Keratinocyte (primary cell): ENCODE results near the gene CNOT6. TPM values are rescaled to one million over a fixed set of nuclear protein-coding genes. Genes with fewer than 3 reads are reported as not detected.

Experiments
- DNase-seq: peaks from one replicate; pipeline ENCODE4 v3.0.0-alpha.2; 2011; ENCODE audit warnings: low read depth, missing footprints, low spot score
- FAIRE-seq: peaks from 2 replicates; lab custom pipeline; 2011; peaks lifted over from hg19 to GRCh38; lab: Jason Lieb, UNC
- H2AFZ ChIP-seq: 2 replicates; pipeline ENCODE4 v1.6.0; 2012; ENCODE audit warnings: low read length, control low read depth, inconsistent platforms; ENCODE audit not compliant: control insufficient read depth
- H3K27ac ChIP-seq: 2 replicates; pipeline ENCODE4 v1.5.1; 2011; ENCODE audit warnings: low read length; ENCODE audit not compliant: control insufficient read depth, insufficient read depth
- H3K27me3 ChIP-seq: 3 replicates; pipeline ENCODE4 v1.6.0; 2011; ENCODE audit warnings: low read length; ENCODE audit not compliant: control insufficient read depth, insufficient read depth; ENCODE audit errors: extremely low read depth
- H3K36me3 ChIP-seq, 2 experiments: 2 replicates in 1 of 2; 3 replicates in 1 of 2; pipeline ENCODE4 v1.5.1; 2011; ENCODE audit warnings: low read length in 2 of 2, mild to moderate bottlenecking in 1 of 2; ENCODE audit not compliant: control insufficient read depth in 2 of 2, insufficient read depth in 2 of 2; ENCODE audit errors: extremely low read depth in 1 of 2
- H3K4me1 ChIP-seq: 3 replicates; pipeline ENCODE4 v1.5.1; 2011; ENCODE audit warnings: low read length; ENCODE audit not compliant: control insufficient read depth, insufficient read depth; ENCODE audit errors: extremely low read depth
- H3K4me2 ChIP-seq: 3 replicates; pipeline ENCODE4 v1.6.0; 2011; ENCODE audit warnings: low read depth, low read length; ENCODE audit not compliant: control insufficient read depth, insufficient read depth; ENCODE audit errors: extremely low read depth
- H3K4me3 ChIP-seq, 3 experiments: fragments of 200-600 bp in 1 of 3; sonication (generic) in 1 of 3; 2 replicates in 2 of 3; 3 replicates in 1 of 3; pipeline ENCODE4 v1.5.1; 2011 to 2016; ENCODE audit warnings: low read length in 3 of 3, mild to moderate bottlenecking in 3 of 3, control low read depth in 2 of 3, inconsistent platforms in 1 of 3, low read depth in 1 of 3, mixed read lengths in 1 of 3, mixed run types in 1 of 3, moderate library complexity in 1 of 3; ENCODE audit not compliant: control insufficient read depth in 2 of 3, insufficient read depth in 2 of 3; ENCODE audit errors: extremely low read depth in 1 of 3
- H3K79me2 ChIP-seq: 2 replicates; pipeline ENCODE4 v1.6.0; 2012; ENCODE audit warnings: low read length; ENCODE audit not compliant: control insufficient read depth, insufficient read depth
- H3K9ac ChIP-seq: 3 replicates; pipeline ENCODE4 v1.6.0; 2011; ENCODE audit warnings: low read length; ENCODE audit not compliant: control insufficient read depth, insufficient read depth; ENCODE audit errors: extremely low read depth
- H3K9me1 ChIP-seq: 3 replicates; pipeline ENCODE4 v1.6.0; 2011; ENCODE audit warnings: low read length; ENCODE audit not compliant: control insufficient read depth, insufficient read depth; ENCODE audit errors: extremely low read depth
- H3K9me3 ChIP-seq: 2 replicates; pipeline ENCODE4 v1.5.1; 2012; ENCODE audit warnings: low read depth, low read length; ENCODE audit not compliant: control insufficient read depth
- H4K20me1 ChIP-seq: 3 replicates; pipeline ENCODE4 v1.6.0; 2011; ENCODE audit warnings: low read length; ENCODE audit not compliant: control insufficient read depth, insufficient read depth; ENCODE audit errors: extremely low read depth
- CTCF ChIP-seq, 3 experiments: IDR thresholded peaks in 1 of 3; conservative IDR thresholded peaks in 1 of 3; optimal IDR thresholded peaks in 1 of 3; 2 replicates in 2 of 3; 3 replicates in 1 of 3; pipeline versions ENCODE3 to v1.5.1; 2011; ENCODE audit warnings: low read length in 3 of 3, mild to moderate bottlenecking in 3 of 3, moderate library complexity in 2 of 3, control low read depth in 1 of 3, inconsistent platforms in 1 of 3; ENCODE audit not compliant: insufficient read depth in 2 of 3; ENCODE audit errors: extremely low read depth in 1 of 3
- EZH2 ChIP-seq: IDR thresholded peaks from one replicate; pipeline ENCODE4 v1.6.1; 2012; ENCODE audit warnings: inconsistent platforms, mild to moderate bottlenecking, low read length, moderate library complexity
- dilution Hi-C: fragments of 300-500 bp; cut with MboI; formaldehyde crosslinking; loops from one replicate; pipeline ENCODE4 v1.7.0; 2020; ENCODE audit warnings: low sequenced_read_pairs; ENCODE audit not compliant: extremely low pct_ligation_motif_present
- polyA plus RNA-seq, 5 experiments: library from polyadenylated mRNA; depleted of rRNA in 3 of 5; stranded (reverse) in 3 of 5; stranded (forward) in 1 of 5; unstranded in 1 of 5; fragments of >200 nt; gene quantifications; 1 replicate in 1 of 5; 2 replicates in 3 of 5; 3 replicates in 1 of 5; pipeline versions ENCODE4 v1.2.1 to v1.2.3, GENCODE V29; 2011 to 2012; ENCODE audit warnings: missing spikeins in 2 of 5, low read depth in 1 of 5, low replicate concordance in 1 of 5

The CNOT6 gene
- polyA plus RNA-seq, 1 donor (not counting 4 experiments of a cell fraction or from before 2014, with no cell fraction given): 29.7 TPM

GRCh38 chr5:180620014-180620413 is 125.8 kb downstream of the CNOT6 start:
- Histone ChIP-seq H3K4me2 (no peak overlapping the region), H3K9me1 (no peaks in the 10 kb centered on the region), H3K79me2 (no peaks in the 10 kb centered on the region), H3K27ac (no peak overlapping the region), H3K4me1 (no peaks in the 10 kb centered on the region), H4K20me1 (no peaks in the 10 kb centered on the region), H3K27me3 (peaks cover 35% of the 10 kb centered on the region), H3K36me3 (no peaks in the 10 kb centered on the region), H2AFZ (no peak overlapping the region), H3K4me3 (no peak overlapping the region), H3K9me3 (no peaks in the 10 kb centered on the region), H3K9ac (no peak overlapping the region)
- DNase-seq (no peak), FAIRE-seq (no peak)
- dilution Hi-C loops: no loop called here
- TF ChIP-seq EZH2: no peak
- TF ChIP-seq CTCF (optimal IDR thresholded peaks at IDR 0.05 in 1 of 3, IDR thresholded peaks at IDR 0.05 in 1 of 3, conservative IDR thresholded peaks at IDR 0.05 in 1 of 3; ENCODE audit: extremely low read depth in 1 of 3, insufficient read depth in 2 of 3, low read length in 3 of 3): no peak

GRCh38 chr5:180621311-180621710 is 127.1 kb downstream of the CNOT6 start:
- TF ChIP-seq EZH2 (no peak), CTCF (optimal IDR thresholded peaks at IDR 0.05 in 1 of 3, IDR thresholded peaks at IDR 0.05 in 1 of 3, conservative IDR thresholded peaks at IDR 0.05 in 1 of 3; ENCODE audit: extremely low read depth in 1 of 3, insufficient read depth in 2 of 3, low read length in 3 of 3) (no peak)
- dilution Hi-C loops: no loop called here
- Histone ChIP-seq H3K27me3 (peaks cover 34% of the 10 kb centered on the region), H3K9me3 (no peaks in the 10 kb centered on the region), H3K4me1 (no peaks in the 10 kb centered on the region), H2AFZ (no peak overlapping the region), H3K9me1 (no peaks in the 10 kb centered on the region), H3K4me2 (no peak overlapping the region), H3K36me3 (no peaks in the 10 kb centered on the region), H3K79me2 (no peaks in the 10 kb centered on the region), H3K4me3 (no peak overlapping the region), H3K27ac (no peak overlapping the region), H3K9ac (no peak overlapping the region), H4K20me1 (no peaks in the 10 kb centered on the region)
- no peak for FAIRE-seq
- no peak for DNase-seq
